ENCODE measurements around the gene ARHGAP32. TPM values are rescaled to one million over a fixed set of nuclear protein-coding genes. Genes with fewer than 3 reads are reported as not detected.
A peak's percentile ranks its signal among the peaks of the same experiment; 100 is the strongest.

Gene ARHGAP32
- polyA plus RNA-seq, 1 of the 3 experiments (the other 2 are of a cell fraction), result 4.8 TPM

DNA sequence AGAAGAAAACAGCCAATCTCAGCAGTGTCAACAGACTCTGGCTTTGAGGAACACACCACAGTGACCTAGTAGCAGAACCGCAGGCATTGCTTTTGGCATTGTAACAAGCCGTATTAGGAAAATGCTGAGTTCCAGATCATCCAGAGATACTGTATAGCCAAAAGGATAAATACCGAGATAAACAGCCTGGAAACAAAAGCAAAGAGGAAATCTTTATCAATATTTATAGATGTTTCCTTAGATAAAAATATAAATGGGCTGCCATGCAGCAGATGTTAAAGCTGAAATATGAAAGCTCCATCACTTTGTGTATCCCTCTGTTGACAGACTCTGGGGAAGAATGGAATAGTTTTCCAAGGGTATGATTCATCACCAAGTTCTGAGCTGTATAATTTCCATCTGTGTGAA lies 150.5 kb downstream of the ARHGAP32 start:
- POLR2A ChIA-PET, result no interaction called here
- no peak for DNase-seq
- H3K9me2 ChIP-seq, result no peaks in the 10 kb centered on the region
- H3K27me3 ChIP-seq (ENCODE audit: insufficient read depth), result no peaks in the 10 kb centered on the region
- peaks cover 9% of the 10 kb centered on the region for H3F3A ChIP-seq (replicated peaks; ENCODE audit: insufficient read depth)
- peak; percentile 15; the same call in 1 of the 2 replicates for TF ChIP-seq FOSL2 (IDR thresholded peaks at IDR 0.05; ENCODE audit: borderline replicate concordance, low read depth)
- TF ChIP-seq, protein P1, sequence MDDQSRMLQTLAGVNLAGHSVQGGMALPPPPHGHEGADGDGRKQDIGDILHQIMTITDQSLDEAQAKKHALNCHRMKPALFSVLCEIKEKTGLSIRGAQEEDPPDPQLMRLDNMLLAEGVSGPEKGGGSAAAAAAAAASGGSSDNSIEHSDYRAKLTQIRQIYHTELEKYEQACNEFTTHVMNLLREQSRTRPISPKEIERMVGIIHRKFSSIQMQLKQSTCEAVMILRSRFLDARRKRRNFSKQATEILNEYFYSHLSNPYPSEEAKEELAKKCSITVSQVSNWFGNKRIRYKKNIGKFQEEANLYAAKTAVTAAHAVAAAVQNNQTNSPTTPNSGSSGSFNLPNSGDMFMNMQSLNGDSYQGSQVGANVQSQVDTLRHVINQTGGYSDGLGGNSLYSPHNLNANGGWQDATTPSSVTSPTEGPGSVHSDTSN (IDR thresholded peaks at IDR 0.05), result no peak
- no peak overlapping the region for H3K9ac ChIP-seq
- H3K27ac ChIP-seq (ENCODE audit: low read depth in 2 of 2, low read length in 1 of 2), result no peak overlapping the region
- no peaks in the 10 kb centered on the region for H3K9me3 ChIP-seq
- peaks cover 0 to 12% of the 10 kb centered on the region in 2 experiments for H3K36me3 ChIP-seq (replicated peaks in 1 of 2; ENCODE audit: control insufficient read depth in 1 of 2, insufficient read depth in 2 of 2, low read length in 1 of 2)
- no peaks in the 10 kb centered on the region for H4K20me1 ChIP-seq (ENCODE audit: insufficient read depth)
- H2AFZ ChIP-seq (ENCODE audit: low read depth), result no peak overlapping the region
- H3K4me3 ChIP-seq (ENCODE audit: low read depth in 2 of 2, low read length in 1 of 2), result no peak overlapping the region
- CTCF ChIA-PET, result no interaction called here
- no peak overlapping the region for H3K4me2 ChIP-seq
- no peaks in the 10 kb centered on the region for H3K79me2 ChIP-seq (ENCODE audit: insufficient read depth)
- H3K4me1 ChIP-seq (ENCODE audit: control insufficient read depth in 1 of 2, insufficient read depth in 2 of 2, low read depth in 1 of 2, low read length in 1 of 2), result no peaks in the 10 kb centered on the region; a peak in 1 of 4 replicates
- 68% methylated on average over 3 of the region's 3 CpGs for WGBS (ENCODE audit: low lambda C conversion rate)

DNA sequence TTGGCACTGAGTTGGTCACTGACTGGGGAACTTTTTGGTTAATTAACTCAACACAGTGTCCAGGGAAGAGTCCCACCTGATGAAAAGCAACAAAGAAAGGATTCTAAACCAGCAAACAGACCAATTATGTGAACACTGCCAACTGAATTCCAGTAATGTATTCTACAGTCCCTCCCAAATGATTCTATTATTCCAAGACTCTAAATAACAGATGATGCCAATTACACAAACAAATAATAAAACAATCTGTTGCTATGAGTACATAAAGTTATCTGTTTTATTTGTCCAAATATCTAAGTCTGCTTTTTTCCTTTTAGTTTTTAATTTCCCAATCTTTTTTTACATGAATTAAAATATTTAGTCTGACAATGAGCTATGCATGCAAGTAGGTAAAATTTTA lies 151.2 kb downstream of the ARHGAP32 start:
- no peak for DNase-seq
- Histone ChIP-seq H3K79me2 (ENCODE audit: insufficient read depth) (no peaks in the 10 kb centered on the region), H3K27ac (ENCODE audit: low read depth in 2 of 2, low read length in 1 of 2) (no peak overlapping the region), H3K27me3 (ENCODE audit: insufficient read depth) (no peaks in the 10 kb centered on the region), H3K36me3 (replicated peaks in 1 of 2; ENCODE audit: control insufficient read depth in 1 of 2, insufficient read depth in 2 of 2, low read length in 1 of 2) (peaks cover 0 to 12% of the 10 kb centered on the region in 2 experiments), H3K4me1 (ENCODE audit: control insufficient read depth in 1 of 2, insufficient read depth in 2 of 2, low read depth in 1 of 2, low read length in 1 of 2) (no peaks in the 10 kb centered on the region; a peak in 1 of 4 replicates), H3F3A (replicated peaks; ENCODE audit: insufficient read depth) (peaks cover 9% of the 10 kb centered on the region), H3K9me2 (no peaks in the 10 kb centered on the region), H4K20me1 (ENCODE audit: insufficient read depth) (no peaks in the 10 kb centered on the region), H2AFZ (ENCODE audit: low read depth) (no peak overlapping the region), H3K4me3 (ENCODE audit: low read depth in 2 of 2, low read length in 1 of 2) (no peak overlapping the region), H3K4me2 (no peak overlapping the region), H3K9ac (no peak overlapping the region), H3K9me3 (no peaks in the 10 kb centered on the region)
- TF ChIP-seq NFIC (IDR thresholded peaks at IDR 0.05; ENCODE audit: borderline replicate concordance) (no peak), CHD2 (IDR thresholded peaks at IDR 0.05; ENCODE audit: low read length, partially characterized antibody) (no peak), EP300 (IDR thresholded peaks at IDR 0.05; ENCODE audit: borderline replicate concordance in 1 of 2, low read depth in 1 of 2, low read length in 1 of 2) (no peak), FOSL2 (IDR thresholded peaks at IDR 0.05; ENCODE audit: borderline replicate concordance, low read depth) (no peak), SMC3 (IDR thresholded peaks at IDR 0.05; ENCODE audit: low read depth, low read length) (no peak), TEAD4 (IDR thresholded peaks at IDR 0.05; ENCODE audit: borderline replicate concordance, insufficient read depth) (no peak), SIN3A (IDR thresholded peaks at IDR 0.05; ENCODE audit: borderline replicate concordance, low read depth, low read length) (no peak), TAF1 (IDR thresholded peaks at IDR 0.05; ENCODE audit: borderline replicate concordance, low read depth, low read length) (no peak)
- TF ChIP-seq, protein P2, sequence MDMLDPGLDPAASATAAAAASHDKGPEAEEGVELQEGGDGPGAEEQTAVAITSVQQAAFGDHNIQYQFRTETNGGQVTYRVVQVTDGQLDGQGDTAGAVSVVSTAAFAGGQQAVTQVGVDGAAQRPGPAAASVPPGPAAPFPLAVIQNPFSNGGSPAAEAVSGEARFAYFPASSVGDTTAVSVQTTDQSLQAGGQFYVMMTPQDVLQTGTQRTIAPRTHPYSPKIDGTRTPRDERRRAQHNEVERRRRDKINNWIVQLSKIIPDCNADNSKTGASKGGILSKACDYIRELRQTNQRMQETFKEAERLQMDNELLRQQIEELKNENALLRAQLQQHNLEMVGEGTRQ (IDR thresholded peaks at IDR 0.05; ENCODE audit: borderline replicate concordance, low read depth, low read length), result no peak
- TF ChIP-seq, protein P1 (IDR thresholded peaks at IDR 0.05), result no peak
- TF ChIP-seq, protein P3, sequence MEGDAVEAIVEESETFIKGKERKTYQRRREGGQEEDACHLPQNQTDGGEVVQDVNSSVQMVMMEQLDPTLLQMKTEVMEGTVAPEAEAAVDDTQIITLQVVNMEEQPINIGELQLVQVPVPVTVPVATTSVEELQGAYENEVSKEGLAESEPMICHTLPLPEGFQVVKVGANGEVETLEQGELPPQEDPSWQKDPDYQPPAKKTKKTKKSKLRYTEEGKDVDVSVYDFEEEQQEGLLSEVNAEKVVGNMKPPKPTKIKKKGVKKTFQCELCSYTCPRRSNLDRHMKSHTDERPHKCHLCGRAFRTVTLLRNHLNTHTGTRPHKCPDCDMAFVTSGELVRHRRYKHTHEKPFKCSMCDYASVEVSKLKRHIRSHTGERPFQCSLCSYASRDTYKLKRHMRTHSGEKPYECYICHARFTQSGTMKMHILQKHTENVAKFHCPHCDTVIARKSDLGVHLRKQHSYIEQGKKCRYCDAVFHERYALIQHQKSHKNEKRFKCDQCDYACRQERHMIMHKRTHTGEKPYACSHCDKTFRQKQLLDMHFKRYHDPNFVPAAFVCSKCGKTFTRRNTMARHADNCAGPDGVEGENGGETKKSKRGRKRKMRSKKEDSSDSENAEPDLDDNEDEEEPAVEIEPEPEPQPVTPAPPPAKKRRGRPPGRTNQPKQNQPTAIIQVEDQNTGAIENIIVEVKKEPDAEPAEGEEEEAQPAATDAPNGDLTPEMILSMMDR (IDR thresholded peaks at IDR 0.05), result no peak
- TF ChIP-seq, protein P4, sequence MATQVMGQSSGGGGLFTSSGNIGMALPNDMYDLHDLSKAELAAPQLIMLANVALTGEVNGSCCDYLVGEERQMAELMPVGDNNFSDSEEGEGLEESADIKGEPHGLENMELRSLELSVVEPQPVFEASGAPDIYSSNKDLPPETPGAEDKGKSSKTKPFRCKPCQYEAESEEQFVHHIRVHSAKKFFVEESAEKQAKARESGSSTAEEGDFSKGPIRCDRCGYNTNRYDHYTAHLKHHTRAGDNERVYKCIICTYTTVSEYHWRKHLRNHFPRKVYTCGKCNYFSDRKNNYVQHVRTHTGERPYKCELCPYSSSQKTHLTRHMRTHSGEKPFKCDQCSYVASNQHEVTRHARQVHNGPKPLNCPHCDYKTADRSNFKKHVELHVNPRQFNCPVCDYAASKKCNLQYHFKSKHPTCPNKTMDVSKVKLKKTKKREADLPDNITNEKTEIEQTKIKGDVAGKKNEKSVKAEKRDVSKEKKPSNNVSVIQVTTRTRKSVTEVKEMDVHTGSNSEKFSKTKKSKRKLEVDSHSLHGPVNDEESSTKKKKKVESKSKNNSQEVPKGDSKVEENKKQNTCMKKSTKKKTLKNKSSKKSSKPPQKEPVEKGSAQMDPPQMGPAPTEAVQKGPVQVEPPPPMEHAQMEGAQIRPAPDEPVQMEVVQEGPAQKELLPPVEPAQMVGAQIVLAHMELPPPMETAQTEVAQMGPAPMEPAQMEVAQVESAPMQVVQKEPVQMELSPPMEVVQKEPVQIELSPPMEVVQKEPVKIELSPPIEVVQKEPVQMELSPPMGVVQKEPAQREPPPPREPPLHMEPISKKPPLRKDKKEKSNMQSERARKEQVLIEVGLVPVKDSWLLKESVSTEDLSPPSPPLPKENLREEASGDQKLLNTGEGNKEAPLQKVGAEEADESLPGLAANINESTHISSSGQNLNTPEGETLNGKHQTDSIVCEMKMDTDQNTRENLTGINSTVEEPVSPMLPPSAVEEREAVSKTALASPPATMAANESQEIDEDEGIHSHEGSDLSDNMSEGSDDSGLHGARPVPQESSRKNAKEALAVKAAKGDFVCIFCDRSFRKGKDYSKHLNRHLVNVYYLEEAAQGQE (IDR thresholded peaks at IDR 0.05; ENCODE audit: low read depth, low read length), result no peak
- POLR2A ChIA-PET, result no interaction called here
- CTCF ChIA-PET, result no interaction called here
